ENCODE data around the gene TNIP1.

GRCh38 chr5:151004499-151004898 lies 76.3 kb downstream of the TNIP1 start:
- TF ChIP-seq, protein P1, sequence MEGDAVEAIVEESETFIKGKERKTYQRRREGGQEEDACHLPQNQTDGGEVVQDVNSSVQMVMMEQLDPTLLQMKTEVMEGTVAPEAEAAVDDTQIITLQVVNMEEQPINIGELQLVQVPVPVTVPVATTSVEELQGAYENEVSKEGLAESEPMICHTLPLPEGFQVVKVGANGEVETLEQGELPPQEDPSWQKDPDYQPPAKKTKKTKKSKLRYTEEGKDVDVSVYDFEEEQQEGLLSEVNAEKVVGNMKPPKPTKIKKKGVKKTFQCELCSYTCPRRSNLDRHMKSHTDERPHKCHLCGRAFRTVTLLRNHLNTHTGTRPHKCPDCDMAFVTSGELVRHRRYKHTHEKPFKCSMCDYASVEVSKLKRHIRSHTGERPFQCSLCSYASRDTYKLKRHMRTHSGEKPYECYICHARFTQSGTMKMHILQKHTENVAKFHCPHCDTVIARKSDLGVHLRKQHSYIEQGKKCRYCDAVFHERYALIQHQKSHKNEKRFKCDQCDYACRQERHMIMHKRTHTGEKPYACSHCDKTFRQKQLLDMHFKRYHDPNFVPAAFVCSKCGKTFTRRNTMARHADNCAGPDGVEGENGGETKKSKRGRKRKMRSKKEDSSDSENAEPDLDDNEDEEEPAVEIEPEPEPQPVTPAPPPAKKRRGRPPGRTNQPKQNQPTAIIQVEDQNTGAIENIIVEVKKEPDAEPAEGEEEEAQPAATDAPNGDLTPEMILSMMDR (IDR thresholded peaks at IDR 0.05): no peak
- TF ChIP-seq POLR2AphosphoS5 (IDR thresholded peaks at IDR 0.05) (no peak), POLR2A (IDR thresholded peaks at IDR 0.05; ENCODE audit: low read depth) (no peak)

Measured in esophagus muscularis mucosa (tissue), 3 donors.